Sigmoid colon (tissue), 7 donors: ENCODE results near the gene SEPTIN11. TPM values are rescaled to one million over a fixed set of nuclear protein-coding genes. Genes with fewer than 3 reads are reported as not detected.

Source experiments
- DNase-seq: peaks from one replicate; pipeline ENCODE4 v3.0.0-alpha.2; 2019
- H3K27ac ChIP-seq, 4 donors: fragments of 200-600 bp; sonication (generic); one replicate each; pipeline ENCODE4 v1.5.1; 2016 to 2019; ENCODE audit warnings: mild to moderate bottlenecking in 1 of 4
- H3K27me3 ChIP-seq, 3 donors: fragments of 200-600 bp; sonication (generic); one replicate each; pipeline ENCODE4 v1.5.1; 2019; ENCODE audit warnings: mild to moderate bottlenecking in 1 of 3
- H3K36me3 ChIP-seq, 4 donors: fragments of 200-600 bp; sonication (generic); one replicate each; pipeline ENCODE4 v1.5.1; 2016 to 2019
- H3K4me1 ChIP-seq, 4 donors: fragments of 200-600 bp; sonication (generic); one replicate each; pipeline ENCODE4 v1.5.1; 2017 to 2019
- H3K4me3 ChIP-seq, 4 donors: fragments of 200-600 bp; sonication (generic); one replicate each; pipeline ENCODE4 v1.5.1; 2017 to 2019; ENCODE audit warnings: mild to moderate bottlenecking in 2 of 4, moderate library complexity in 1 of 4
- H3K9me3 ChIP-seq, 4 donors: fragments of 200-600 bp in 3 of 4; sonication (generic) in 3 of 4; one replicate each; pipeline versions ENCODE4 v1.5.1 to v1.6.1; 2013 to 2019
- EP300 ChIP-seq, 4 donors: sonication (generic); formaldehyde crosslinking; IDR thresholded peaks; one replicate each; pipeline ENCODE4 v1.6.1; 2017; ENCODE audit warnings: antibody characterized with exemption in 4 of 4
- POLR2A ChIP-seq, 2 donors: fragments of 450-650 bp; IDR thresholded peaks; one replicate each; pipeline ENCODE4 v1.6.1; 2016; ENCODE audit warnings: antibody characterized with exemption in 2 of 2, mild to moderate bottlenecking in 2 of 2, moderate library complexity in 2 of 2
- POLR2AphosphoS5 ChIP-seq, 4 donors: sonication (generic); formaldehyde crosslinking; IDR thresholded peaks; one replicate each; pipeline ENCODE4 v1.6.1; 2017; ENCODE audit warnings: antibody characterized with exemption in 4 of 4
- WGBS, 2 donors: extraction: QIAGEN DNeasy Blood & Tissue Kit; methylation state at CpG; one replicate each; pipeline ENCODE4 v1.1.7; 2013; 5-methylcytosine and 5-hydroxymethylcytosine counted together
- intact Hi-C: fragments of 100-400 bp; cut with DNase I; formaldehyde crosslinking; loops from one replicate; pipeline ENCODE4 v1.15.1; 2023
- polyA plus RNA-seq, 3 donors: library from polyadenylated mRNA; stranded (reverse); fragments of 200-250 nt; gene quantifications; one replicate each; pipeline ENCODE4 v1.2.3, GENCODE V29; 2013
- total RNA-seq, 4 donors: library from RNA; depleted of rRNA; stranded (reverse); fragments of >200 nt; gene quantifications; one replicate each; pipeline ENCODE4 v1.1.0, GENCODE V29; 2016
- TF ChIP-seq, protein P1 (sequence below), 4 experiments: fragments of 450-650 bp in 3 of 4; fragments of 200-600 bp in 1 of 4; IDR thresholded peaks; one replicate each; pipeline ENCODE4 v1.5.1; 2016 to 2019; ENCODE audit warnings: antibody characterized with exemption in 4 of 4, mild to moderate bottlenecking in 3 of 4, moderate library complexity in 2 of 4
- donor health status: healthy with polysubstance abuse.
- donor health status: Bipolar disorder and iron deficiency.
- donor health status: healthy.

Gene SEPTIN11
- total and polyA plus RNA-seq, 7 donors: 36.4 to 143 (median 46.2) TPM

DNA sequence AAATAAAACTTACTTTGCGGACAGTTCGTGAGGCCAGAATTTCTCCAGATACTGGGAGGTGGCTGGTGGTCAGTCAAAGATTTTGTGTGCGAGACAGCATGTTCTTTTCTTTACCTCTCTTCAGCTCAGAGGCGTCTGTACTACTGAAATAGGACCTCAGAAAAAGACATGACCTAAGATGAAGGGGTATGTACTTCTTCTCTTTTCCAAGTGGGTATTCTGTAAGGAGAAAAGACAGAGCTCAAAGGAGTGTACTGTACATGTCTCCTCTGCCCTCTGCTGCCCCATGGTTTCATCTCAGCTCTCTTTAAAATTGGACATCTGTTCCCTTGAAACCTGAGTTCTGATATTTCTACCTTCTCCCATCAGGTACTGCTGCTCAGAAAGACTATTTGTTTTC is 38.1 kb downstream of the SEPTIN11 start:
- no peak for DNase-seq
- peaks cover 0 to 27% (median 17%) of the 10 kb centered on the region in 4 donors for H3K4me1 ChIP-seq
- no peaks in the 10 kb centered on the region for H3K36me3 ChIP-seq
- no peaks in the 10 kb centered on the region for H3K9me3 ChIP-seq
- peak overlapping the region; percentile 37 to 72 (median 67) for H3K27ac ChIP-seq
- no peak overlapping the region for H3K4me3 ChIP-seq
- intact Hi-C loops: no loop called here
- H3K27me3 ChIP-seq: no peaks in the 10 kb centered on the region
- TF ChIP-seq POLR2AphosphoS5 (IDR thresholded peaks at IDR 0.05) (no peak), EP300 (IDR thresholded peaks at IDR 0.05) (no peak), POLR2A (IDR thresholded peaks at IDR 0.05) (no peak)
- TF ChIP-seq, protein P1, sequence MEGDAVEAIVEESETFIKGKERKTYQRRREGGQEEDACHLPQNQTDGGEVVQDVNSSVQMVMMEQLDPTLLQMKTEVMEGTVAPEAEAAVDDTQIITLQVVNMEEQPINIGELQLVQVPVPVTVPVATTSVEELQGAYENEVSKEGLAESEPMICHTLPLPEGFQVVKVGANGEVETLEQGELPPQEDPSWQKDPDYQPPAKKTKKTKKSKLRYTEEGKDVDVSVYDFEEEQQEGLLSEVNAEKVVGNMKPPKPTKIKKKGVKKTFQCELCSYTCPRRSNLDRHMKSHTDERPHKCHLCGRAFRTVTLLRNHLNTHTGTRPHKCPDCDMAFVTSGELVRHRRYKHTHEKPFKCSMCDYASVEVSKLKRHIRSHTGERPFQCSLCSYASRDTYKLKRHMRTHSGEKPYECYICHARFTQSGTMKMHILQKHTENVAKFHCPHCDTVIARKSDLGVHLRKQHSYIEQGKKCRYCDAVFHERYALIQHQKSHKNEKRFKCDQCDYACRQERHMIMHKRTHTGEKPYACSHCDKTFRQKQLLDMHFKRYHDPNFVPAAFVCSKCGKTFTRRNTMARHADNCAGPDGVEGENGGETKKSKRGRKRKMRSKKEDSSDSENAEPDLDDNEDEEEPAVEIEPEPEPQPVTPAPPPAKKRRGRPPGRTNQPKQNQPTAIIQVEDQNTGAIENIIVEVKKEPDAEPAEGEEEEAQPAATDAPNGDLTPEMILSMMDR (IDR thresholded peaks at IDR 0.05): no peak
- WGBS, 2 donors: 74 to 79% methylated on average over 4 of the region's 4 CpGs

GRCh38 chr4:76989391-76990061 is 40.0 kb downstream of the SEPTIN11 start:
- Histone ChIP-seq H3K36me3 (no peaks in the 10 kb centered on the region), H3K27me3 (no peaks in the 10 kb centered on the region), H3K4me3 (no peak overlapping the region), H3K27ac (no peak overlapping the region), H3K9me3 (no peaks in the 10 kb centered on the region), H3K4me1 (peaks cover 0 to 17% (median 11%) of the 10 kb centered on the region in 4 donors)
- TF ChIP-seq POLR2A (IDR thresholded peaks at IDR 0.05) (no peak), POLR2AphosphoS5 (IDR thresholded peaks at IDR 0.05) (no peak)
- DNase-seq: no peak
- intact Hi-C loops: no loop called here
- whole genome bisulfite sequencing, 2 donors: 15 to 42% methylated on average over 13 of the region's 13 CpGs

GRCh38 chr4:76990288-76991080 is 40.9 kb downstream of the SEPTIN11 start:
- 93% methylated on average over 12 of the region's 12 CpGs for WGBS, 2 donors
- intact Hi-C loops: no loop called here
- DNase-seq: no peak
- no peaks in the 10 kb centered on the region for H3K9me3 ChIP-seq
- peaks cover 0 to 8% (median 2%) of the 10 kb centered on the region in 4 donors for H3K4me1 ChIP-seq
- H3K27me3 ChIP-seq: no peaks in the 10 kb centered on the region
- H3K36me3 ChIP-seq: no peaks in the 10 kb centered on the region
- H3K27ac ChIP-seq: peak overlapping the region in 1 of 4 donors; percentile 42
- TF ChIP-seq, protein P1 (IDR thresholded peaks at IDR 0.05): no peak
- peak in 1 of 4 donors; percentile 26 for TF ChIP-seq POLR2AphosphoS5 (IDR thresholded peaks at IDR 0.05)
- no peak overlapping the region for H3K4me3 ChIP-seq

DNA sequence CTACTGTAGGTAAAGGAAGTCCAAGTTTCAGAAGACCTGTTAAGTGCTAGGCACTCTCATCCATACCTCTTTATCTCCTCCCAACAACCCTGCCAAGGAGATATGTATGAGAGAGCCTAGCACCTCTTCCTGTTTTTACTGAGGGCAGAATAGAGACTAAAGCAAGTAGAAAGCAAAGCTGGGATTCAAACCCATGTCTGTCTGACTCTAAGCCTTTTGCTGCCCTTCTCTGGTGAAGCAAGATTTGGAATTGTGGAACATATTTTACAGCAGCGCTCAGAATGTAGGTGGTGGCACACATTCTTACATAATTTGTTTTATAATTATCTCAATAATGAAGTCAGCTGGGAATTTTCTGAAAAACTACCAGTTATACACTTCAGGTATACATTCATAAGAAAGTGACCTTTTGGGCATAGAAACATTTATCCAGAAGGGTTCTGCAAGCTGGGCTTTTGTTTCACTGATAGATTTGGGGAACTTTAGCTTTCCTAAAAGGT is 41.7 kb downstream of the SEPTIN11 start:
- 97 to 98% methylated on average over 1 of the region's 1 CpG for WGBS, 2 donors
- H3K36me3 ChIP-seq: no peaks in the 10 kb centered on the region
- TF ChIP-seq POLR2AphosphoS5 (IDR thresholded peaks at IDR 0.05) (no peak), EP300 (IDR thresholded peaks at IDR 0.05) (no peak), POLR2A (IDR thresholded peaks at IDR 0.05) (no peak)
- TF ChIP-seq, protein P1 (IDR thresholded peaks at IDR 0.05): no peak
- intact Hi-C loops: no loop called here
- DNase-seq: no peak
- H3K27me3 ChIP-seq: no peaks in the 10 kb centered on the region
- H3K4me1 ChIP-seq: peaks cover 0 to under 1% (median 0%) of the 10 kb centered on the region in 4 donors
- H3K4me3 ChIP-seq: no peak overlapping the region
- H3K27ac ChIP-seq: peak overlapping the region in 1 of 4 donors; percentile 42
- H3K9me3 ChIP-seq: no peaks in the 10 kb centered on the region
